Measurements from ENCODE around the gene EIF2B2. TPM values are rescaled to one million over a fixed set of nuclear protein-coding genes. Genes with fewer than 3 reads are reported as not detected.
"Not testable (repeated sequence)": the region's sequence is repeated elsewhere in the genome, so short reads cannot be mapped to it uniquely, and the experiment has no call there.

The EIF2B2 gene
- total RNA-seq, 2 experiments from 2014 or later = 61.9 to 62.6 TPM

- ChIA-PET POLR2A (no interaction called here), CTCF (interaction anchor here (0.8 kb wide), 1 partner anchor 105 kb away, joined by 3 read pairs; no protein-coding TSS in a partner anchor)
- intact Hi-C loops (cut with micrococcal nuclease) = no loop called here
- H3K27me3 Mint-ChIP-seq = no peaks in the 10 kb centered on the region
- no peaks in the 10 kb centered on the region for H3K9me3 Mint-ChIP-seq
- H3K27ac Mint-ChIP-seq = no peak overlapping the region
- DNase-seq = no peak
- H3K36me3 Mint-ChIP-seq = no peaks in the 10 kb centered on the region
- no peaks in the 10 kb centered on the region for H3K4me1 Mint-ChIP-seq (ENCODE audit: low read depth)
- H3K4me3 Mint-ChIP-seq = no peak overlapping the region
Observed at GRCh38 chr14:74983343-74983742, 19.4 kb upstream of the EIF2B2 start.

DNA sequence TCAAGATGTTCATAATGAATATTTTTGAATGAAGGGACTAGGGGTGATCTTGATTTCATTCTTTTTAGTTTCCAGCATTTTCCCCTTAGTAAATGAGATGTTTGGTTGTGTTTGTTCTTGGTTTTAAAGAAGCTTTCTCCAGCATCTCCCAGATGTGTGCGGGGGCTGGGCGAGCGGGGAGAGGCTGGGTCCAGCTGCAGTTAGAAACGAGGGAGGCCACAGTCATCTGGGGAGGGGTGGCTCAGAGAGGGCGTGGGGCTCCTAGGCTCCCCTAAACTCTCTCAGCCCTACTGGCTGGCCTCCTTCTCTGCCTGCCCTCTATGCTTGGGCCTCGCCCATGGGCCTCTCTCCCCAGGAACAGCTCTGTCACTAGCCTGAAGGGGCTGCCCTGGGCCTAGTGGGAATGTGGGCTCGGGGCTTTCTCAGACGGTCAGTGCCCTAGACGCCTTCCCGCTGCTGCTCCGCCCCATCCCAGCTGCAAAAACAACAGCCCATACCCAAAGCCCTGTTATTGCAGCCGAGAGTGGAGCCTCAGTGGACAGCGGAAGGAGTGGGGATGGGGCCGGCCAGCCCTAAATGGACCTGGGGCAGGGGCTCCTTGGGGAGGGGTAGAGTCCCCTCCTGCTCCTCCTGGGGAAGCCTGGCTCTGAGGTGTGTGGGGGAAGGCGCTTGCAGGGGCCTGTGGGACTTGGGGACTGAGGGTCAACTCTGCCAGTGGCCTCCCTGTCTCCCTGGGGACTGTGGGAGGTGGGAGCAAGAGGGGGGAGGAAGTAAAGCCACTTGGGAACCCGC lies 18.3 kb upstream of the EIF2B2 start:
- H3K36me3 Mint-ChIP-seq = no peaks in the 10 kb centered on the region
- H3K27me3 Mint-ChIP-seq = no peaks in the 10 kb centered on the region
- no peaks in the 10 kb centered on the region for H3K4me1 Mint-ChIP-seq (ENCODE audit: low read depth)
- H3K27ac Mint-ChIP-seq = no peak overlapping the region
- ChIA-PET CTCF (interaction anchor here (0.8 kb wide), 1 partner anchor 104 kb away, joined by 3 read pairs; no protein-coding TSS in a partner anchor), POLR2A (no interaction called here)
- no peak overlapping the region for H3K4me3 Mint-ChIP-seq
- intact Hi-C loops (cut with micrococcal nuclease) = no loop called here
- DNase-seq = no peak
- no peaks in the 10 kb centered on the region for H3K9me3 Mint-ChIP-seq

DNA sequence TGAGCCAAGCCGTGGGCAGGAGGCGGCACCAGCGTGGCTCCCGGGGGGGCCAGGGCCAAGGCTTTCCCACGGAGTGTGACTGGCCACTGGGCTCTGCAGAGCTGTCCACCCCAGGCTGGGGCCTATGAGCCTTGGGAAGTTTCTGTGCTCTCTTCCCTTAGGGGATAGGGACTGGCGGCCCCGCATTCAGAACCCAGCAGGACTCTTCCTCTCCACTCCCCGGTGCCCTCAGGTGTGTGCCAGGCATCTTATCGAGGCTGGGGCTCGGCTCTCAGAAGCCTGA lies 17.8 kb upstream of the EIF2B2 start:
- no peaks in the 10 kb centered on the region for H3K4me1 Mint-ChIP-seq (ENCODE audit: low read depth)
- DNase-seq = no peak
- intact Hi-C loops (cut with micrococcal nuclease) = no loop called here
- CTCF ChIA-PET = no interaction called here
- H3K27ac Mint-ChIP-seq = no peak overlapping the region
- no peaks in the 10 kb centered on the region for H3K9me3 Mint-ChIP-seq
- no peaks in the 10 kb centered on the region for H3K36me3 Mint-ChIP-seq
- no peaks in the 10 kb centered on the region for H3K27me3 Mint-ChIP-seq
- POLR2A ChIA-PET = interaction anchor here (0.6 kb wide), 1 partner anchor 250 kb away, joined by 3 read pairs; no protein-coding TSS in a partner anchor
- H3K4me3 Mint-ChIP-seq = no peak overlapping the region

GRCh38 chr14:74985806-74986205 lies 16.9 kb upstream of the EIF2B2 start:
- no peak overlapping the region for H3K27ac Mint-ChIP-seq
- no peak overlapping the region for H3K4me3 Mint-ChIP-seq
- no peaks in the 10 kb centered on the region for H3K9me3 Mint-ChIP-seq
- intact Hi-C loops (cut with micrococcal nuclease) = no loop called here
- DNase-seq = no peak
- H3K27me3 Mint-ChIP-seq = no peaks in the 10 kb centered on the region
- POLR2A ChIA-PET = interaction anchor here (0.6 kb wide), 1 partner anchor 251 kb away, joined by 3 read pairs; no protein-coding TSS in a partner anchor
- H3K4me1 Mint-ChIP-seq (ENCODE audit: low read depth) = no peaks in the 10 kb centered on the region
- CTCF ChIA-PET = interaction anchor here (0.5 kb wide), 1 partner anchor 41 kb away, joined by 3 read pairs; no protein-coding TSS in a partner anchor
- H3K36me3 Mint-ChIP-seq = no peaks in the 10 kb centered on the region

DNA sequence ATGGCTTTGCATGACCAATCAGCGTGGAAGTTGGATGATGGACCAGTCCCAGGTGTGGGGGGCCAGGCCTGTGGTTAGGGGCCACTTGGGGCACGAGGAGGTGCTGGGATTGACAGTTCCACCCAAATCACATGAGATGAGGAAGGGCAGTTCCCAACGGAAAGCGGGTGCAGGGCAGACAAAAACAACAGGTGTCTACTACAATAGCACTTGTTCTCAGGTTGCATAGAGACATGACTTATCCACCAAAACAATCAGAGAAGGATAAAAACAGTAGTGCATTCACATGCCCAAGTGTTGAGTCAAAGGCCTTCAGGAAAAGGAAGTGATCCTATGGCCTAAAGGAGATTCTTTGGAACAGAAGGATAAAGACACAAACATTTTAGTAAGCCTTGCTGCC lies 14.6 kb upstream of the EIF2B2 start:
- Mint-ChIP-seq H3K4me1 (ENCODE audit: low read depth) (no peaks in the 10 kb centered on the region), H3K4me3 (no peak overlapping the region), H3K9me3 (no peaks in the 10 kb centered on the region), H3K36me3 (no peaks in the 10 kb centered on the region), H3K27me3 (no peaks in the 10 kb centered on the region), H3K27ac (no peak overlapping the region)
- ChIA-PET CTCF (interaction anchor here (1.0 kb wide), 2 partner anchors 42 kb away, joined by 3 read pairs; no protein-coding TSS in a partner anchor), POLR2A (interaction anchor here (0.6 kb wide), 1 partner anchor 382 kb away, joined by 3 read pairs; no protein-coding TSS in a partner anchor)
- DNase-seq = no peak
- intact Hi-C loops (cut with micrococcal nuclease) = no loop called here

DNA sequence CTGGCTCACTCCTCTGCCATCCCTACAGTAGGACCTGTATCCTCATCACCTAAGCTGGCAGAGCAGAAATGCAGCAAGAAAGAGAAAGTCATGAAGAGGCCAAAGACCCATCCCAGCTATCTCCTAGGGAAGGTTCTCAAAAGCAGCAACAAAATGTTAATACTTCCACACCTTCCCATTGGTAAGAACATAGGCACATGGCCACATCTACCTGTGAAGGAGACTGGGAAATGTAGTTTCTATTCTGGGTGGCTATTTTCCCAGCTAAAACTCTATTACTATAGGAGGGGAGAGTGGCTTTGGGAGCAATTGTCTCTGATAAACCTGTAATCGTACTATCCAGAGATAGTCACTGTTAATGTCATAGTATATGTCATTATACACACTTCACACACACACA lies 13.7 kb upstream of the EIF2B2 start:
- Mint-ChIP-seq H3K27ac (no peak overlapping the region), H3K36me3 (no peaks in the 10 kb centered on the region), H3K9me3 (no peaks in the 10 kb centered on the region), H3K4me3 (no peak overlapping the region), H3K27me3 (no peaks in the 10 kb centered on the region), H3K4me1 (ENCODE audit: low read depth) (no peaks in the 10 kb centered on the region)
- POLR2A ChIA-PET = no interaction called here
- DNase-seq = no peak
- intact Hi-C loops (cut with micrococcal nuclease) = no loop called here
- CTCF ChIA-PET = interaction anchor here (1.0 kb wide), 1 partner anchor 43 kb away, joined by 3 read pairs; no protein-coding TSS in a partner anchor

DNA sequence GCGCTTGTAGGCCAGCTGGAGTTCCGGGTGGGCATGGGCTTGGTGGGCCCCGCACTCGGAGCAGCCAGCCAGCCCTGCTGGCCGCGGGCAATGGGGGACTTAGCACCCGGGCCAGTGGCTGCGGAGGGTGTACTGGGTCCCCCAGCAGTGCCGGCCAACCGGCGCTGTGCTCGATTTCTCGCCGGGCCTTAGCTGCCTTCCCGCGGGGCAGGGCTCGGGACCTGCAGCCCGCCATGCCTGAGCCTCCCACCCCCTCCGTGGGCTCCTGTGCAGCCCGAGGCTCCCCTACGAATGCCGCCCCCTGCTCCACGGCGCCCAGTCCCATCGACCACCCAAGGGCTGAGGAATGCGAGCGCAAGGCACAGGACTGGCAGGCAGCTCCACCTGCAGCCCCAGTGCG lies 8.5 kb upstream of the EIF2B2 start:
- H3K4me3 Mint-ChIP-seq; H3K9me3 Mint-ChIP-seq; H3K27me3 Mint-ChIP-seq; H3K36me3 Mint-ChIP-seq; H3K4me1 Mint-ChIP-seq (ENCODE audit: low read depth); DNase-seq; POLR2A ChIA-PET; CTCF ChIA-PET; intact Hi-C loops (cut with micrococcal nuclease); H3K27ac Mint-ChIP-seq: not testable (repeated sequence)

- intact Hi-C loops (cut with micrococcal nuclease); DNase-seq; POLR2A ChIA-PET; H3K36me3 Mint-ChIP-seq; H3K27ac Mint-ChIP-seq; CTCF ChIA-PET; H3K9me3 Mint-ChIP-seq; H3K4me3 Mint-ChIP-seq; H3K4me1 Mint-ChIP-seq (ENCODE audit: low read depth); H3K27me3 Mint-ChIP-seq: not testable (repeated sequence)
Observed at GRCh38 chr14:74995781-74996180, 6.9 kb upstream of the EIF2B2 start.

DNA sequence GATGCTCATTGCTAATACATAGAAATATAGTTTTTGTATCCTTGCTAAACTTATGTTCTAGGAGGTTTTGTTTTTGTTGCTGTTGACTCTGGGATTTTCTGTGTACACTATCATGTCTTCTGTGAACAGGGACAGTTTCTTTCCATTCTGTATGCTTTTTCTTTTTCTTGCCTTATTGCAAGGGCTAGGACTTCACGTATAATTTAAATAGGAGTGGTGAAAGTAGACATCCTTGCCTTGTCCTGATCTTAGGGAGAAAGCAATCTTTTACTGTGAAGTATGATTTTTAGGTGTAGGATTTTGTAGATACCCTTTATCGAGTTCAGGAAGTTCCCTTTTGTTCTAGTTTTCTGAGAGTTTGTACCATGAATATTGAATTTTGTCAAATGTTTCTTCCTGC lies 1.5 kb upstream of the EIF2B2 start:
- Mint-ChIP-seq H3K36me3 (peaks cover 20% of the 10 kb centered on the region), H3K4me3 (no peak overlapping the region), H3K27ac (no peak overlapping the region), H3K27me3 (no peaks in the 10 kb centered on the region), H3K9me3 (peaks cover 4% of the 10 kb centered on the region), H3K4me1 (ENCODE audit: low read depth) (peaks cover 30% of the 10 kb centered on the region)
- DNase-seq = no peak
- ChIA-PET POLR2A (no interaction called here), CTCF (interaction anchor here (0.7 kb wide), 1 partner anchor 652 kb away, joined by 3 read pairs; no protein-coding TSS in a partner anchor)
- intact Hi-C loops (cut with micrococcal nuclease) = loop anchor here (5.0 to 10.0 kb wide), 3 partner anchors 54 to 291 kb away; partner anchors contain the start of gene DLST

GRCh38 chr14:75001899-75002298 lies 822 bp upstream of the EIF2B2 start:
- CTCF ChIA-PET = interaction anchor here (0.7 to 1.8 kb wide), 3 partner anchors 10 to 141 kb away, joined by 3 to 4 read pairs (median 3); no protein-coding TSS in a partner anchor
- peaks cover 25% of the 10 kb centered on the region for H3K36me3 Mint-ChIP-seq
- no peak for DNase-seq
- H3K27me3 Mint-ChIP-seq = no peaks in the 10 kb centered on the region
- POLR2A ChIA-PET = no interaction called here
- intact Hi-C loops (cut with micrococcal nuclease) = loop anchor here (1.0 to 10.0 kb wide), 7 partner anchors 9 to 290 kb away; partner anchors contain the start of genes DLST and NEK9
- H3K4me1 Mint-ChIP-seq (ENCODE audit: low read depth) = peaks cover 31% of the 10 kb centered on the region
- H3K4me3 Mint-ChIP-seq = peak overlapping the region; percentile 98
- H3K9me3 Mint-ChIP-seq = peaks cover 4% of the 10 kb centered on the region
- peak overlapping the region; percentile 79 for H3K27ac Mint-ChIP-seq

DNA sequence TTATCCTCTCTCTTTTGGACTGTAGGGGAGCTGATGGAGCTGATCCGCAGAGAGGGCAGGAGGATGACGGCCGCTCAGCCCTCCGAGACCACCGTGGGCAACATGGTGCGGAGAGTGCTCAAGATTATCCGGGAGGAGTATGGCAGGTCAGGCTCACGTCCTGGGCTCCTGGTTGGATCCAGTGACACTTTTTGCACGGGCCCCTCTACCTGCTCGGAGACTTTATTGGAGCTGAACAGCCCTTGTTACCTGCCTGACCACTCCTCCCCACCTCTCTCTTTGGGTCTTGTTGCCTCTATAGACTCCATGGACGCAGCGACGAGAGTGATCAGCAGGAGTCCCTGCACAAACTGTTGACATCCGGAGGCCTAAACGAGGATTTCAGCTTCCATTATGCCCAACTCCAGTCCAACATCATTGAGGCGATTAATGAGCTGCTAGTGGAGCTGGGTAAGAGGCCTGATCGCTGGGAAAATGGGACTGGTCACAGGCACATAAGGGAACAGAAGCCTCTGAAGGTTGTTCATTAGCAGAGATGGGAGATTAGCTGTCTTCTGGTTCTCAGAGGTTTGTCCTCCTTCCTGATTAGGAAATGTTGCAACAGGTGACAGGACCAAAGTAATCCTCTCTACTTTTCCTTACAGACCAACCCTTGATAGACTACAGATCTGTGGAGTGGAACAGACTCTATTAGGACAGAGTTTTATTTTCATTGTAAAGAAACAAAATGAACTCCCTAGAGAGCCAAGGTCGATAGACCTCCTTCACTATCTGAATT lies 718 bp downstream of the EIF2B2 start:
- POLR2A ChIA-PET = interaction anchor here (0.6 kb wide), 1 partner anchor 66 kb away, joined by 3 read pairs; the partner anchor contains the start of gene ZC2HC1C
- Mint-ChIP-seq H3K9me3 (peaks cover 4% of the 10 kb centered on the region), H3K36me3 (peaks cover 37% of the 10 kb centered on the region), H3K4me3 (peak overlapping the region; percentile 98), H3K27me3 (no peaks in the 10 kb centered on the region), H3K27ac (peak overlapping the region; percentile 79), H3K4me1 (ENCODE audit: low read depth) (peaks cover 34% of the 10 kb centered on the region)
- intact Hi-C loops (cut with micrococcal nuclease) = loop anchor here (2.0 to 10.0 kb wide), 5 partner anchors 43 to 289 kb away; partner anchors contain the start of gene DLST
- CTCF ChIA-PET = interaction anchor here (0.6 to 1.8 kb wide), 8 partner anchors 8 to 143 kb away, joined by 3 to 6 read pairs (median 4); no protein-coding TSS in a partner anchor
- DNase-seq = peak; percentile 14

- peaks cover 4% of the 10 kb centered on the region for H3K9me3 Mint-ChIP-seq
- intact Hi-C loops (cut with micrococcal nuclease) = loop anchor here (10.0 kb wide), 1 partner anchor 121 kb away; the partner anchor contains the start of gene DLST
- H3K4me1 Mint-ChIP-seq (ENCODE audit: low read depth) = peaks cover 41% of the 10 kb centered on the region
- no peaks in the 10 kb centered on the region for H3K27me3 Mint-ChIP-seq
- H3K27ac Mint-ChIP-seq = no peak overlapping the region
- H3K4me3 Mint-ChIP-seq = no peak overlapping the region
- CTCF ChIA-PET = no interaction called here
- no peak for DNase-seq
- peaks cover 51% of the 10 kb centered on the region for H3K36me3 Mint-ChIP-seq
- POLR2A ChIA-PET = no interaction called here
Observed at GRCh38 chr14:75005357-75005756, 2.6 kb downstream of the EIF2B2 start.

All from activated CD4-positive, alpha-beta memory T cell treated with anti-CD3 and anti-CD28 coated beads for 36 hours (primary cell).